ENCODE measurements around the gene TMEM41B. TPM values are rescaled to one million over a fixed set of nuclear protein-coding genes. Genes with fewer than 3 reads are reported as not detected.
"Not testable (repeated sequence)": the region's sequence is repeated elsewhere in the genome, so short reads cannot be mapped to it uniquely, and the experiment has no call there.

Gene TMEM41B
- total RNA-seq, 1 experiment from 2014 or later, result 110 TPM

- peaks cover 17% of the 10 kb centered on the region; the same call in 1 of the 2 replicates for H3K4me1 ChIP-seq
- DNase-seq, result no peak
- Mint-ChIP-seq H3K36me3 (ENCODE audit: insufficient read depth, unreplicated experiment) (peaks cover 35% of the 10 kb centered on the region), H3K4me3 (ENCODE audit: unreplicated experiment) (no peak overlapping the region), H3K4me1 (ENCODE audit: low read depth, unreplicated experiment) (peaks cover 22% of the 10 kb centered on the region), H3K27ac (ENCODE audit: unreplicated experiment) (no peak overlapping the region), H3K27me3 (ENCODE audit: insufficient read depth, unreplicated experiment) (no peaks in the 10 kb centered on the region), H3K9me3 (ENCODE audit: unreplicated experiment) (no peaks in the 10 kb centered on the region)
- no peaks in the 10 kb centered on the region for H3K27me3 ChIP-seq (replicated peaks; ENCODE audit: control insufficient read depth, insufficient read depth, low read length)
- intact Hi-C loops (cut with micrococcal nuclease; ENCODE audit: unreplicated experiment), result loop anchor here (1.0 to 5.0 kb wide), 2 partner anchors 56 to 243 kb away; no protein-coding TSS in a partner anchor
- no TSS peak for BruUV-seq (replicated peaks)
- H3K4me3 ChIP-seq (ENCODE audit: low read depth, low read length), result no peak overlapping the region
- ChIA-PET CTCF (interaction anchor here (0.7 to 1.4 kb wide), 3 partner anchors 121 to 246 kb away, joined by 3 to 10 read pairs (median 4); no protein-coding TSS in a partner anchor), POLR2A (interaction anchor here (0.7 kb wide), 1 partner anchor 29 kb away, joined by 10 read pairs; no protein-coding TSS in a partner anchor)
- H3K9me3 ChIP-seq, result no peaks in the 10 kb centered on the region
- H3K36me3 ChIP-seq (ENCODE audit: control insufficient read depth, insufficient read depth, low read length), result no peaks in the 10 kb centered on the region; the same call in 1 of the 2 replicates
- TF ChIP-seq CTCF (IDR thresholded peaks at IDR 0.05; ENCODE audit: insufficient read depth in 1 of 2, low read depth in 1 of 2, low read length in 1 of 2, severe bottlenecking in 1 of 2, unreplicated experiment in 1 of 2), result peak; percentile 39 to 49
These were observed 54.2 kb downstream of the TMEM41B start for GRCh38 chr11:9259981-9260837.

GRCh38 chr11:9258279-9258678 is 56.1 kb downstream of the TMEM41B start:
- H3K9me3 ChIP-seq; H3K4me3 Mint-ChIP-seq (ENCODE audit: unreplicated experiment); H3K27me3 ChIP-seq (replicated peaks; ENCODE audit: control insufficient read depth, insufficient read depth, low read length); H3K27ac Mint-ChIP-seq (ENCODE audit: unreplicated experiment); DNase-seq; POLR2A ChIA-PET; intact Hi-C loops (cut with micrococcal nuclease; ENCODE audit: unreplicated experiment); H3K4me3 ChIP-seq (ENCODE audit: low read depth, low read length); H3K27me3 Mint-ChIP-seq (ENCODE audit: insufficient read depth, unreplicated experiment); H3K9me3 Mint-ChIP-seq (ENCODE audit: unreplicated experiment); H3K36me3 ChIP-seq (ENCODE audit: control insufficient read depth, insufficient read depth, low read length); BruUV-seq (replicated peaks): not testable (repeated sequence)
- H3K4me1 ChIP-seq, result peaks cover 17% of the 10 kb centered on the region; the same call in 1 of the 2 replicates
- H3K4me1 Mint-ChIP-seq (ENCODE audit: low read depth, unreplicated experiment), result peaks cover 15% of the 10 kb centered on the region
- H3K36me3 Mint-ChIP-seq (ENCODE audit: insufficient read depth, unreplicated experiment), result peaks cover 39% of the 10 kb centered on the region
- CTCF ChIA-PET, result interaction anchor here (0.6 to 0.7 kb wide), 2 partner anchors 59 to 319 kb away, joined by 3 to 6 read pairs; no protein-coding TSS in a partner anchor

- H3K4me1 Mint-ChIP-seq (ENCODE audit: low read depth, unreplicated experiment), result no peaks in the 10 kb centered on the region
- BruUV-seq (replicated peaks), result no TSS peak
- H3K27me3 Mint-ChIP-seq (ENCODE audit: insufficient read depth, unreplicated experiment), result no peaks in the 10 kb centered on the region
- H3K36me3 Mint-ChIP-seq (ENCODE audit: insufficient read depth, unreplicated experiment), result peaks cover 33% of the 10 kb centered on the region
- H3K4me3 Mint-ChIP-seq (ENCODE audit: unreplicated experiment), result no peak overlapping the region
- ChIA-PET POLR2A (no interaction called here), CTCF (interaction anchor here (0.7 kb wide), 1 partner anchor 252 kb away, joined by 3 read pairs; no protein-coding TSS in a partner anchor)
- no peak for TF ChIP-seq CTCF (IDR thresholded peaks at IDR 0.05; ENCODE audit: insufficient read depth in 1 of 2, low read depth in 1 of 2, low read length in 1 of 2, severe bottlenecking in 1 of 2, unreplicated experiment in 1 of 2)
- intact Hi-C loops (cut with micrococcal nuclease; ENCODE audit: unreplicated experiment), result no loop called here
- Histone ChIP-seq H3K4me1 (no peaks in the 10 kb centered on the region), H3K27me3 (replicated peaks; ENCODE audit: control insufficient read depth, insufficient read depth, low read length) (no peaks in the 10 kb centered on the region), H3K36me3 (ENCODE audit: control insufficient read depth, insufficient read depth, low read length) (no peaks in the 10 kb centered on the region; the same call in 1 of the 2 replicates), H3K9me3 (no peaks in the 10 kb centered on the region), H3K4me3 (ENCODE audit: low read depth, low read length) (no peak overlapping the region)
- no peak overlapping the region for H3K27ac Mint-ChIP-seq (ENCODE audit: unreplicated experiment)
- no peaks in the 10 kb centered on the region for H3K9me3 Mint-ChIP-seq (ENCODE audit: unreplicated experiment)
- DNase-seq, result no peak
These were observed 60.0 kb downstream of the TMEM41B start for GRCh38 chr11:9254416-9254815.
